HG02623 (cell line): Measurements from ENCODE around the gene PFKFB2.
"Not testable (repeated sequence)": the region's sequence is repeated elsewhere in the genome, so short reads cannot be mapped to it uniquely, and the experiment has no call there.

Experiments used
- ATAC-seq: cut with Tn5 transposase; IDR thresholded peaks from one replicate; pipeline ENCODE4 v1.9.1; 2021; ENCODE audit warnings: moderate library complexity; ENCODE audit not compliant: unreplicated experiment

PFKFB2 gene

DNA sequence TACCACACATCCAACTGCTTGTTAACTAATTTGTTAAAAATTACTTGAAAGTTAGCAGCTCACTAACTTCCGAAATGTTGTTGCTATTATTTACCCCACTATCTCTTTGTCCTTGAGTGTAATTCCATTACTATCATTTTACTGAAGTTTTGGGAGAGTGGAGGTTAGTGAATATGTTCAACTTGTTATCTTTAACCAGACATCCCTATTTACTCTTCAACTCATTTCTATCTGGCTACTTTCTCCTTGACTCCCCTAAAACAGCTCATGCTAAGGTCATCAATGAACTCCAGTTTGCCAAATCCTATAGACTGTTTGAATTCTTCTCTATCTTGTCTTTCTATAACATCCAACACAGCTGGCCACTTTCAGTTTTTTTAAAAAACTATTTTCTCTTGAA, 16.2 kb upstream of the PFKFB2 start:
- no peak for ATAC-seq

DNA sequence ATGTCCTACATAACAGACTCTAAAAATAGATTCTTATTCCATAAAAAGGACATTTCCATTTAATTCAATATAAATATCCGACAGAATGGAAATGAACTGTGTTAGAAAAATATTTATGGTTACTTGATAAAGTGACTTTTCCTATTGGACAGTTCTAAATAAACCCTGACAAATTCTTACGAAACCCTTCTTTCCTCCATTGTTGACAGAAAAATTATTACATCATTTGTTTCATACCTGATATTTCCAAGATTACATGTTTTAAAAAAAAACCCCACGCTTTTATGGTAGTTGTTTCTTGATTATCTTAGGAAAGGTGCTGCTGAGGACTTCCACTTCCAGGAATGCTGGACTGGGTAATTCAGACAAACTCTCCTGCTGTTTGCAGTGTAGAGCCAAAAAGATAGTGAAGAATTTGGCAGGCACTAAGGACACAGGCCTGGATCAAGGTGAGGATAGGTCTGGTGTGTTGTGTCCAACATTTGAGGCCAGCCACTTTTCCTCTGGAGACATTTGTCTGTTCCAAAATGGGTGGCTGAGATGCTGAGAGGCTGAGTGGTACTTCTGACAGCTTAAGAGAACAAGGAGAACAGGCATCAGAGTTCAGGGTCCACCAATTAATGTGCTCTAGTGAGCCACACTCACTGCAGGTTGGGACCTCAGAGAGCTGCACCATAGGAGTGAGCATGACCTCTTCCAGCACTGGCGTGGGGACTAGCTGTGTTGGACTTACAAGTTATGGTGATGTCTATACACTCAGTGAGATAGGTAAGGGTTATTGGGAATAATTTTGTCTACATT, 13.5 kb upstream of the PFKFB2 start:
- no peak for ATAC-seq

DNA sequence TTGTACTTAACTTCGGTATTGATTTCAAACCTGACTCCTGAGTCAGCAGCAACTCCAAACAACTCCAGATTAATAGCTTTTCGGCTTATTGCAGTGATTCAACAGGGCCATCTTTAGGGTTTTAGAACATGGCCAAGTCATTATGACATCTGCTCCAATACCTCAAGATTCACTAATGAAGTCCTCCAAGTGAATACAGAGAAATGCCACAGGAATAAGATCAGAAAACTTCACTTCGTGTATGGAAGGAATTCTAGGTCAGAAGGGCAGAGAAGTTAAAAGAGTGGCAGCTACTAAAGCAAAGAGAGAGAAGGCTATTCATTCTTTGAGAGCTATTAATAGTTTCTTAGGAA, 12.9 kb upstream of the PFKFB2 start:
- no peak for ATAC-seq

DNA sequence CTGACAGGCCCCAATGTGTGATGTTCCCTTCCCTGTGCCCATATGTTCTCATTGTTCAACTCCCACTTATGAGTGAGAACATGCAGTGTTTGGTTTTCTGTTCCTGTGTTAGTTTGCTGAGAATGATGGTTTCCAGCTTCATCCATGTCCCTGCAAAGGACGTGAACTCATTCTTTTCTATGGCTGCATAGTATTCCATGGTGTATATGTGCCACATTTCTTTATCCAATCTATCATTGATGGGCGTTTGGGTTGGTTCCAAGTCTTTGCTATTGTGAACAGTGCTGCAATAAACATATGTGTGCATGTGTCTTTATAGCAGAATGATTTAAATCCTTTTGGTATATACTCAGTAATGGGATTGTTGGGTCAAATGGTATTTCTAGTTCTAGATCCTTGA, 11.7 kb upstream of the PFKFB2 start:
- not testable (repeated sequence) for ATAC-seq

DNA sequence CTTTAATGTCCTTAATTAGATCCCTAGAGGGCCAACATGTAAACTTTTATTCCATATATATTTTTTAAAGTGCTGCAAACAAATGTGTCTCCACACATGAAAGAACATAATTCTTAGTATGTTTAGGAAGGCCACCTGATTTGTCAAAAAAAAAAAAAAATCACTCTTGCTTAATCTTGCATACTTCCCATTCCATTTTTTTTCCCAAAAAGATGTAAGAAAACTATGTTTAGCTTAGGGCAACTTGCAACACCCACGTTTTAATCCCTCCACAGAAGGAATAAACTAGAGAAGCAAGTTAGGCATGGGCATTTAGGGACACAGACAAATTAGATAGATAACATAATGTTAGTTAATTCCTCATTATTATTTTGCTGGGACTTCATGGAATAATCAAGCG, 7.6 kb upstream of the PFKFB2 start:
- ATAC-seq = no peak

DNA sequence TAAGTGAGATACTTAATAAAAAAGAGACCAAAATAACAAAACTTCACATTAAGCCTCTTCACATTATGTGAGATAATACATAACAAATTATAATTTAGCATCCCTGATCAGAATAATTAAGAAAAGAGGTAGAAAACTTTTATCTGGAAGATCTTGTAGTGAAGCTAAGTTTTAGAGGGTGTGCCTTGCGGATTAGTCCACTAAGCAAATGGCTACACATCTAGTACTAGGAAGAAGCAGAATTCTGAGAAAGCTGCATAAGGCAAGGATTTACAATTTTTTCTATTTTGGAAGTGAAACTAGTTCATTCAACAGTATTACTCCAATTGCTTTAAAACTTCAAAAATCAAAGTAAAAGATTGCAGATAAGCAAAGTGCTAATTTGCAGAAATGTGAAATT, 5.6 kb upstream of the PFKFB2 start:
- no peak for ATAC-seq

DNA sequence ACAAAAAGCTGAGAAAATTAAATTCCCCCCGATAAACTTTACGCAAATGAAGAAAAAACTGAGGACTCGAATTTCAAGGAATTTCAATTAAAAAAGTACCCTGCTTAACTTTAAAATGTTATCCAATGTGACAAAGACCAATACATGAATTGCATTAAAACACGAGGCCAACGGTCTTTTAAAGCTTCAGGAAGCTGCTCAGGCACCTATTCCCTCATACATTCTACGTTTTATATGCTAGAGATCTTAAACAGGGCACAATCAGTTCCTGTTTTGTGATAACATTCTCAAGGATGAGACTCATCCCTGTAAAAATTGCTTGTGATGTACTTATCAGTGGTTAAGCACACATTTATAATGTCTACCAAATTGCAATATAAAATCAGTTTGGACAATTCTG, 5.0 kb upstream of the PFKFB2 start:
- no peak for ATAC-seq

DNA sequence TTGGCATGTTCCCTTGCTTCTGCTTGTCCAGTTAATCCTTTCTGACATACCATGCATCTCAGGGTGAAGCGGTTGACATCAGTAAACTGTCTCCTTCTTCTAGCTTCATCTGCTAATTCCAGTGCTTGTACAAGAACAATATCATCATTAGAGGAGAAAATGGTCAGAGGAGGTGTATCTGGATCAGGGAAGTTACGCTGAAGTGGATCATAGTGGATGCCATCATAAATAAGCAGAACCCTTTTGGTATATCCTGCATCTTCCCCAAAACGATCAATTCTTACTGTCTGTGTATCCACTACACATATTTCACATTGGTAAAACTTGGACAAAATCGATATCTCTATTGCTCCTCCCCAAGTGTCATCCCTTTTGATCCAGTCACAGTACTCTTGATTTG, 4.0 kb upstream of the PFKFB2 start:
- ATAC-seq = no peak

DNA sequence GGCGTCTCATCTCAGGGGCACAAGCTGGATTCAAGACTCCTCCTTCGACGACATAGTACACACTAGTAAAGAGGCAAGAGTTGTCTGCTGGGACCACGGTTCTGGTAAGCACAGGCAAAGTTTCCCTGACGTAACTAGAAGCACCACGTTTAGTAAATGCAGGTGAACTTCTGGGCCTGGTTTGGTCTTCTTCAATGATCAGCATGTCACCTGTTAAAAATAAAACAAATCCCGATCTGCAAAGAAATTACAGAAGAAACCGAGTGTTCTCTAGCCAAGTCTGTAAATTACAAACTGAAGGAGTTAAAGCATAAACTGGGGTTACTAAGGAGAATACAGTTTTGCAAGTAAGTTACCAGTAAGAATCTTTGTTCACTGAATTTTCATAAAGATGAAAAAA, 3.6 kb upstream of the PFKFB2 start:
- no peak for ATAC-seq

DNA sequence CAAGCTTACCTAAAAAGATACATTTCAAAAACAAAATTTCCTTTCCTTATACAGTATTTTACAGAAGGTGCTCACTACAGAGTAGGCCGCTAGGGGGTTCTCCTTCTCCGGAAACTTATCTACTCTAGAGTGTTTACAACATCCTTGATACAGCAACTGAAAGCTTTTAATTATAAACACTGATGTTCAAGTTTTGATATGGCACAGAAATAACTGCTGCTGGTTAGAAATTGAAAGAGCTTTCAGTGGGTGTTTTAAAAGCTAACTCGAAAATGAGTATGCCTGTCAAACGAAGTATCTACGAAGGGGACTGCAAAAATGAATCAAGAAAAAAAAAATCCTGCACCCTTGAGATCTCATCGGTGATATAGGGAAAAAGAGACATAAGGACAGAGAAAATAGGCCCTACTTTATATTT, 3.1 kb upstream of the PFKFB2 start:
- no peak for ATAC-seq

DNA sequence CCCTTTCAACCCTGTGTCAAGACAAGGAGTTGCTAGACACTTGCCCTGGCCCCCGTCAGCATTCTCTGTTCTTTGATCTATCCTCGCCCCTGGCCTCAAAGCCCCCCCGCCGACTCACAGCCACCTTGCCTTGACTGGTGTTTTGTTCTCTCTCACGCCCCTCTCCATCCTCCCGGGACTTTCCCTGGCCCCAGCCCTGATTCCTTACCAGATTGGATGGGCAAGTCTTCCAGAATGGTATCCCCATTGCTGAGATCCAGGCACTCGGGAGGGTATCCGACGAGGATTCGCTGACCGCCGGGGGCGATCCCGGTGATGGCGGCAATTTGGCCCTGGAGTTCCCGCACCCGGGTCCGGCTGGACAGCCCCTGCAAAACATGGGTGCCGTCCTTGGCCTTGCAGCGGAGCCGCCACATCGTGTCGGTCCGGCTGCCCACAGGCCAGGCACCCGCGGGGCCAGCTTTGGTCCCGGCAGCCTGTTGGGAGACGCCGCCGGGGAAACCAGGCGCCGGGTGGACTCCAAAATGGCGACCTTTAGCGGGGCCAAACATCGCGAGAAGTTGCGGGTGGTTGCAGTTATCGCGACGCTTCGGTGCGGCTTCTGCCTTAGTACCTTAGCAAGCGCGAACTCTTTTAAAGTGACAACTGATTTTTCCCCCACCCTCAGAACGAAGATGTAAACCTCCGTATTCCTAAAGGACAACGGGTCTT, 2.4 kb upstream of the PFKFB2 start:
- peak; percentile 34 for ATAC-seq

DNA sequence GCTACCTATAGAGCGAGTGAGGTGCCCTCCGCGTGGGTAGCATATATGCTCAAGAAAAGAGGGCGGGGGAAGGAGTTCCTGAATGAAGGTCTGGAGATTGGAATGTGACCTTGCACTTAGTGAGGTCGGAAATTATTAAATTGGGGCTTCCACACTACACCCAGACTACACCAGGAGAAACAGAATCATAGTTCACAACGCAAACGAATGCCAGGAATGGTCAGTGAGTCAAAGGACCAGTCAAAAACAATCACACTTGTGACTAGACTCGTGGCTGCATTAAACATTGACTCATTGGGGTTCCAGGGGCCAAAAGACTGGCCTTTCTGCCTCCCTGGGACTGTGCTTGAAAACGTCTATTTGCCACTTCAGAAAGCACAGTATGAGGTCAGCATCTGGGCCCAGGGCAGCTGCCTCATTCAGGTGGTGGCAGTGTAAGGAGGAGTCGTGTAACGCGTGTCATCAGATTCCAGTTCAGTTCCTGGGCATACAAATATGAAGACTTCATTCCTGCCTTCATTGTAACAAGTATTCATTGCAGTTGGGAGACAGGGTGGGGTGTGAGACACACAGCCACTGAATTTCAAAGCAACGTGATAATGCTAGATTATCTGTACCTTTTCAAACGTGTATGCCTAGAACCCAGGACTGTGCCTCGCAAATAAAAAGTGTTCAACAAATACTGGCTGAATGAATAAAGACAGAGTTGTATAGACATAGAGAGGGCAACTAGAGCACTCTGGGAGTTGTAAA, 1.7 kb upstream of the PFKFB2 start, which contains the start of gene YOD1:
YOD1 (minus strand) TSS at position 18 of the 753 bp plus-strand sequence. CDS start 178 bp downstream, outside the sequence.
- ATAC-seq = no peak

DNA sequence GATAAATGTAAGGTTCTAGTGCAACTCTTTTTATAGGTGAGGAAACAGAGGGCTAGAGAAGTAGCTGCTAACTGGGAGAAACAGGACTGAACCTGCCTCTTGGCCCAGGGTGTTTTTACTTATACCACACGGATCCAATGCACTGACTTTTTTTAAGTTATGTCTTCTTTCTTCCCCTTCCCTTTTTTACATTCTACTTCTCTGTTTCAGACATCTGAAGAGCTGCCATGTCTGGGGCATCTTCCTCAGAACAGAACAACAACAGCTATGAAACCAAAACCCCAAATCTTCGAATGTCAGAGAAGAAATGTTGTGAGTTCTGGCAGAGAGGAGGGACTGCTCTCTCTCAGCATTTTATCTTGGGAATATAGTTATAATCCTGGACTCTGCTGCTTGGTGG, 1.4 kb downstream of the PFKFB2 start:
- no peak for ATAC-seq

DNA sequence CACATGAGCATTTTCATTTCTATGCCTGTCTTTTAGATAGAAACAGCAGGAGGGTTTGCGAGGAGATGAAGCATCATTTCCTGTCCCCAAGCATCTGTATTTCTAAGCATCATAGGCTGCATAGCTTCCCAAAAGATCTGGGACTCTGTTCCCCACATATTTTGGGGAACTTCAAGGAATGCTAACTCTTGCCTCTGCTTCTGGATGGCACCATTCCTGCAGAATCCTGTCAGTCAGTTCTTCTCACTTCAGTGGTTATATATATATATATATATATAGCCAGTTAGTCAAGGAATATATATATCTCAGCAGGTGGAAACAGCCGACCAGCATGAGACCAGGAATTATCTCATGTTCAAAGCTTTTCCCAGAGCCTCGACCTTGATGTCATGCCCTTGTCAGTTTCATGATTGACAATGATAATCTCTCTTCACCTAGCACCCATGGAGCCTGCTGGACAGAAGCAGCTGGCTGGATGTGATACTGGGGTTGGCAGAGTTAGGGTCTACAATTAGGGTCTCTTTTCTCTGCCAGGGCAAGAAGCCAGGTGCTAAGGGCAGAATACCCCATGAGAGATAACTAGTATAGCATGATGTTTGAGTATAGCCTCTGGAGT, 2.4 kb downstream of the PFKFB2 start:
- ATAC-seq = no peak

DNA sequence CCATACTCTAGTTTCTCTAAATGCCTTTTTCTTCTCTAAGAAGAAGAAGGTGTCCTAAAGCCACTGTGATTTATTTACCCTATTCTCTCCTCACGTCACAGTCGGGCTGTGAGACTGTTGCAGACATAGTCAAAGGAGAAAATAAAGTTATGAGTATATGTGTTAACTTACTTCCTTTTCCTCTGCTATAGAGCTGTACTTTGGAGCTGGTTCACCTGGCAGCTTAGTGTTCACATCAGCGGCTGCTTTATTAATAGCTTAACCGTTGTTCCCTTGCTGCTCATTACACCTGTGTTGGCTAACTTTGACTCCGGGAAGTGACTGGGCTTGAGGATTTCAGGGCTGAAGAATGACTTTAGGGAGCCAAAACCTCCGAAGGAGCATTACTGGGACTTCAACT, 3.6 kb downstream of the PFKFB2 start:
- no peak for ATAC-seq

DNA sequence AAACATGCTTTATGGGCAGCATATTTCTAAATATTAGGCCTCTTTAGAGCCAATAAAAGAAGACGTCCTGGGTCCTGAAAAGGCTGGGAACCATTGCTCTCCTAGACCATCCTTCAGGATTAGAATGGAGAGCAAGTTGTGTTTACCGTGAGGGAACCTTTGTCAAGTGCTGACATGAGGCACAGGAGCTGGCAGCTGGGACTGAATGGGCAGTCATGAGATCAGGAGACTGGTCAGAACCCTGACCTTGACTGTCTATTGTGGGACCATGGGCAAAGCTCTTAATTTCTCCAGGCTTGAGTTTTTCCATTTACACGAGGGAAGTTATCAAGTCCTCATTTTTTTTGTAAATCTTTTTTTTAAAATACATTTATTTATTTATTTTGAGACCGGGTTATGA, 5.2 kb downstream of the PFKFB2 start:
- ATAC-seq = no peak

DNA sequence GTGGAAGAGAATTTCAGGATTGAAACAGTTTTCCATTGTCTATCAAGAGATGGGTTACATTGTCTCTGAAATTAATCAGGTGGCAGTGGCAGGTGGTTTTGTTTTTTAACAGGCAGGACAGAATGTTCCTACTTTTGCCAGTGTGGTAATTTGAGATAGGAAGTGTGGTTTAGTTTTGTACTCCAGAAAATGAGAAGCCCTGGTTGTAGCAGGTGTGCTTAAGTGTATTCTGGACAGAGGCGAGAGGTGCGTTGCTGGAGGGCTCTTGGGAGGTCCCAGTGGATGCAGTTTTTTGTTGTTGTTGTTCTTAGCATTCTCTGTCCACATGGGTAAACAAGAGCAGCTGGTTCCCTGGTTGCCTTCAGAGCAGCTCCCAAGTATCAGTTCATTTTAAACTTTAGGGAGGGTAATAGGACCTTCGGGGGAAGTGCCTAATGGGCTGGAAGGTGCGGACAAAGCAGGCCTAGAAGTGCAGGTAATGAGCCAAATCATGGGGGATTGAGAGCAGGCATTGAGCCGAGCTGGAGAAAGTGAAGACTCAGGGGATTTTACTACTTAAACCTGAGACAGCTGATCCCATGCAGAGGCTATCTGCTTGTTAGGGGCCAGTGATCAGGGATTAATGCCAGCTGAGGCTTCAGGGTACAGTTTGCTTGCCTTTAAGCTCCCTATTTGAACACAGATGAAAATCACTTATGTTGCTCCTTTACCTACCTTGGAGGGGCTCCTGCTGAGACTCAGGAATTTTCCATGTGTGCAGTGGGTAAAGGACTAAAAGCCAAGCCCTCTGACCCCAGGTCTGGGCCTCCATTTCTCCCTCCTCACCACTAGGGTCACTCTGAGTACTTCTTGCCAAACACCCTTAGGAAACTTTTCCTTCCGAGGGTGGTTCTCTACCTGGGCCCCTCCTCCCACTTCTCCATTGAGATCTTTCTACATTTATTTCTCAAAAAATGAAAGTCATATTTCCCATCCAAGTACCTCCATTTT, 6.1 kb downstream of the PFKFB2 start:
- no peak for ATAC-seq

DNA sequence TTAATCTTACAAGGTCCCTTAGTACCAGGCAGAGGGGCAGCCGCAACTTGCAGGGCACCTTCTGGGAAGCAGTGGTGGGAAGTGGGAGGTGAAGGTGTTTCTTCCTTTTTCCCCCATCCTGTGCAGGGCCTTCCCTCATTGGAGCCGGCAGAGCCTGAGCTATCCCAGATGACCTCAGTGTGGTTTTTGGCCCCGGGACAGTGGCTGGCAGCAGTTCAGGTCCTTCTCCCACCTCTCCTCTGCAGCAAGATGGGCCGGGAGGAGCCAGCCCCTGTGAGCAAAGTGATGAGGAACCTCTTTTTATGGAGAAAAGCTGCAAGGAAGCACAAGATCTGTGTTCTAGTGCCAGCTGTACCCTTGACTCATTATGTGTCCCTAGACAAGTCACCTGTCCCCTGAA, 6.8 kb downstream of the PFKFB2 start:
- no peak for ATAC-seq

DNA sequence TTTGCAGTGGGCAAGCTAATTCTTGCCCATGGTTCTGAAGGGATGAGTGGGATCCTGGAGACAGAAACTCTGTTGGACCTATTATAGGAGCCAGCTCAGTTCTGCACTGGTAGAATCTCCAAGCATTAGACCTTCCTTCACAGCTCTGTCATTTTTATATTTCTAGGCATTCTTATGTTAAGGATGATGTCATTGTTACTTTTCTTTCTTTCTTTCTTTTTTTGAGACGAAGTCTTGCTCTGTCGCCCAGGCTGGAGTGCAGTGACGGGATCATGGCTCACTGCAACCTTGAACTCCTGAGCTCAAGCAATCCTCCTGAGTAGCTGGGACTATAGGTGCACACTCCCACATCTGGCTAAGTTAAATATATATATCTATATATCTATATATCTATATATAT, 7.5 kb downstream of the PFKFB2 start:
- ATAC-seq = no peak

DNA sequence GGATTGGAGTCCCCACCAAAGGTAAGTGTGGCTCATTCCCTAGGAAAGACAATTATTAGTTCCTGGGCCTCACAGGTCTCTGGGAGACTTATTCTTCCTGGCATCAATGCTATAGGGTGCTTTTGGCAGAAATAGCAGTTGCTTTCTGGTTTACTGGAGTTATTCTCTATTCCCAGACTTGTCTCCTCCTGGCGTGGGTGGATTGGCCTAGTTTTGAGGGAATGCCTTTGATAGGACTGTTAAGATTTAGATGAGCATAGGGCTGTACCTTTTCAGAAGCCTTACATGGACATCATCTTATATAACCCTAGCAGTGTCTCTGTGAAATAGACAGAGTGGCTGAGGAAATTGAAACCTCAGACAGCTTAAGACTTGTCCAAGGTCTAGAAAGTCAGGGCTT, 9.0 kb downstream of the PFKFB2 start:
- ATAC-seq = no peak
